PFSK-1 (cell line): Measurements from ENCODE around the gene RFTN1.

Source experiments
- FOXP2 ChIP-seq: optimal IDR thresholded peaks from 2 replicates; pipeline ENCODE3; 2011; ENCODE audit warnings: borderline replicate concordance, control low read depth, inconsistent platforms; ENCODE audit not compliant: insufficient read depth; ENCODE audit errors: extremely low read length, extremely low read depth
- POLR2AphosphoS5 ChIP-seq: IDR thresholded peaks from 2 replicates; pipeline ENCODE4 v1.6.1; 2012; ENCODE audit warnings: low read depth, mild to moderate bottlenecking, control low read depth, low read length, moderate library complexity
- SIN3A ChIP-seq: IDR thresholded peaks from 2 replicates; pipeline ENCODE4 v1.6.1; 2012; ENCODE audit warnings: mild to moderate bottlenecking, low read length, moderate library complexity, borderline replicate concordance; ENCODE audit not compliant: insufficient read depth
- TAF1 ChIP-seq: IDR thresholded peaks from 2 replicates; pipeline ENCODE4 v1.6.1; 2012; ENCODE audit warnings: low read length, control low read depth, borderline replicate concordance; ENCODE audit not compliant: insufficient read depth
- TF ChIP-seq, protein P1 (sequence below), 2 experiments: IDR thresholded peaks; 2 replicates each; pipeline versions ENCODE4 v1.6.1 to v1.8.0; 2011 to 2012; ENCODE audit warnings: low read depth in 2 of 2, low read length in 2 of 2, control low read depth in 1 of 2, inconsistent platforms in 1 of 2, mild to moderate bottlenecking in 1 of 2, moderate library complexity in 1 of 2; ENCODE audit not compliant: insufficient read depth in 1 of 2

The RFTN1 gene

DNA sequence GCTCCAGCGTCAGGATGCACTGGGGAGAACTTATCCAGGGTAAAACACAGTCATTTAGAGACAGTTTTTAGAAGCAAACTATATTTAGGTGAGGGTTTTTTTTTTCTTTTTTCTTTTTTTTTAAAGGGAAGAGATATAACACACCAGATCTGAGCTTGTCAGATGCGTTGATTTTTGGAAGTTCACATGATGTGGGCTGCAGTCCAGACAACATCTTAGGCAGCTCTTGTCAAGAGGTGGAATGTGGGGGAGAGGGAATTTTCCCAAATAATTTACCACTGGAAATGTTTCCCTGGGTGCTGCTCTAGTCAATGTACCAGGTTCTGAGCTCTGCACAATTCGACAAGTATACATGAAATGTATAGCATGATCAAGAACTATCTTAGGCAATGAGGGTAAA, 155.2 kb downstream of the RFTN1 start:
- no peak for TF ChIP-seq POLR2AphosphoS5

GRCh38 chr3:16357186-16358121, 156.0 kb downstream of the RFTN1 start:
- no peak for TF ChIP-seq SIN3A
- TF ChIP-seq FOXP2: no peak
- no peak for TF ChIP-seq POLR2AphosphoS5
- TF ChIP-seq, protein P1, sequence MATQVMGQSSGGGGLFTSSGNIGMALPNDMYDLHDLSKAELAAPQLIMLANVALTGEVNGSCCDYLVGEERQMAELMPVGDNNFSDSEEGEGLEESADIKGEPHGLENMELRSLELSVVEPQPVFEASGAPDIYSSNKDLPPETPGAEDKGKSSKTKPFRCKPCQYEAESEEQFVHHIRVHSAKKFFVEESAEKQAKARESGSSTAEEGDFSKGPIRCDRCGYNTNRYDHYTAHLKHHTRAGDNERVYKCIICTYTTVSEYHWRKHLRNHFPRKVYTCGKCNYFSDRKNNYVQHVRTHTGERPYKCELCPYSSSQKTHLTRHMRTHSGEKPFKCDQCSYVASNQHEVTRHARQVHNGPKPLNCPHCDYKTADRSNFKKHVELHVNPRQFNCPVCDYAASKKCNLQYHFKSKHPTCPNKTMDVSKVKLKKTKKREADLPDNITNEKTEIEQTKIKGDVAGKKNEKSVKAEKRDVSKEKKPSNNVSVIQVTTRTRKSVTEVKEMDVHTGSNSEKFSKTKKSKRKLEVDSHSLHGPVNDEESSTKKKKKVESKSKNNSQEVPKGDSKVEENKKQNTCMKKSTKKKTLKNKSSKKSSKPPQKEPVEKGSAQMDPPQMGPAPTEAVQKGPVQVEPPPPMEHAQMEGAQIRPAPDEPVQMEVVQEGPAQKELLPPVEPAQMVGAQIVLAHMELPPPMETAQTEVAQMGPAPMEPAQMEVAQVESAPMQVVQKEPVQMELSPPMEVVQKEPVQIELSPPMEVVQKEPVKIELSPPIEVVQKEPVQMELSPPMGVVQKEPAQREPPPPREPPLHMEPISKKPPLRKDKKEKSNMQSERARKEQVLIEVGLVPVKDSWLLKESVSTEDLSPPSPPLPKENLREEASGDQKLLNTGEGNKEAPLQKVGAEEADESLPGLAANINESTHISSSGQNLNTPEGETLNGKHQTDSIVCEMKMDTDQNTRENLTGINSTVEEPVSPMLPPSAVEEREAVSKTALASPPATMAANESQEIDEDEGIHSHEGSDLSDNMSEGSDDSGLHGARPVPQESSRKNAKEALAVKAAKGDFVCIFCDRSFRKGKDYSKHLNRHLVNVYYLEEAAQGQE (IDR thresholded peaks at IDR 0.05; ENCODE audit: insufficient read depth in 1 of 2, low read depth in 2 of 2, low read length in 2 of 2): no peak
- TF ChIP-seq TAF1: no peak

DNA sequence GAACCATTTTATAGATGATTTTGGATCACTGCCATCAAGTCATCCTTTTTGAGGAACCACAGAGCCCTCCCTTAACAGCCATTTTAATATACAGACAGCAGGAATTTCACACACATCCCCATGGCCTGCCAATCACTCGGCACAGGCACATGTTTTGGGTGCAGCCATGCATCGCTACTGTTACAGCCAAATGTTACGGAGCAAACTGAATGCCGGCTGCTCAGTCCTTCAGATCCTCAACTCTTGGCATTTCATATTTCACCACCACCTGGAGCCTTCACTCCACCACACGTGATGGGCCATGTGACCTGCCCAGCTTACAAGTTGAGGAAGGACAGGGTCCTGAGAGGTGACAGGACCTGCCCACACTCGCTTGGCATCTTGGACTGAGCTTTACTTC, 157.7 kb downstream of the RFTN1 start:
- TF ChIP-seq, protein P1 (IDR thresholded peaks at IDR 0.05; ENCODE audit: insufficient read depth in 1 of 2, low read depth in 2 of 2, low read length in 2 of 2): no peak
- no peak for TF ChIP-seq POLR2AphosphoS5
- TF ChIP-seq FOXP2: no peak
- TF ChIP-seq TAF1: no peak
- no peak for TF ChIP-seq SIN3A

GRCh38 chr3:16354291-16354690, 159.2 kb downstream of the RFTN1 start:
- no peak for TF ChIP-seq POLR2AphosphoS5
- TF ChIP-seq, protein P1 (IDR thresholded peaks at IDR 0.05; ENCODE audit: insufficient read depth in 1 of 2, low read depth in 2 of 2, low read length in 2 of 2): no peak
- no peak for TF ChIP-seq SIN3A
- TF ChIP-seq FOXP2: no peak
- no peak for TF ChIP-seq TAF1

- TF ChIP-seq TAF1 (no peak), FOXP2 (no peak), SIN3A (no peak), POLR2AphosphoS5 (no peak)
- TF ChIP-seq, protein P1 (IDR thresholded peaks at IDR 0.05; ENCODE audit: insufficient read depth in 1 of 2, low read depth in 2 of 2, low read length in 2 of 2): no peak
These were observed 161.1 kb downstream of the RFTN1 start for GRCh38 chr3:16352428-16352827.
